RWPE1 (cell line): ENCODE data around the gene PKP1.

Experiments used
- CTCF ChIA-PET: fragments of 350-600 bp; sonication (Branson Sonifier 250); formaldehyde crosslinking; extraction: SDS; loops from one replicate; lab custom pipeline; 2021; lab: Yijun Ruan, JAX
- POLR2A ChIA-PET: fragments of 400-600 bp; formaldehyde crosslinking; extraction: SDS; loops from one replicate; lab custom pipeline; 2020; ENCODE audit warnings: antibody characterized with exemption; ENCODE audit not compliant: low non-redundant PET; lab: Yijun Ruan, JAX
- DNase-seq: peaks from one replicate; pipeline ENCODE4 v3.0.0; 2012; ENCODE audit warnings: low spot score
- H3K27ac ChIP-seq: fragments of 450-650 bp; 2 replicates; pipeline ENCODE4 v1.5.1; 2017
- TF ChIP-seq, protein P1 (sequence below): fragments of 450-650 bp; conservative IDR thresholded peaks from 2 replicates; pipeline ENCODE4 v1.5.1; 2017; ENCODE audit warnings: low read depth, mild to moderate bottlenecking

PKP1 gene

DNA sequence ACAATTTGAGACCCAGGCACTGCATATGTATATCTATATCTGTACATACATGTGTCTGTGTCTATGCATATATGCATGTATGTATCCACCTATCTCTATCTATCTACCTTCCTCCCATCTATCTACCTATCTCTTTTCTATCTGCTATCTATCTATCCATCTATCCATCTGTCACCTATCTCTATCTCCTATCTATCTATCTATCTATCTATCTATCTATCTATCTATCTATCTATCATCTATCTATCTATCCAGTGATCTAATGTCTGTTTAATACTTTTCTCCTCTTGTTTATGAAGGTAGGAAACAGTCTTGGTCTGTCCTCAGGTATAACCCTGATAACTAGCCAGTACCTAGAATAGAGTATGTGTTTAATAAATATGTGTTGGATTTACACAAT, 68.3 kb downstream of the PKP1 start:
- ChIA-PET POLR2A (no interaction called here), CTCF (no interaction called here)
- TF ChIP-seq, protein P1, sequence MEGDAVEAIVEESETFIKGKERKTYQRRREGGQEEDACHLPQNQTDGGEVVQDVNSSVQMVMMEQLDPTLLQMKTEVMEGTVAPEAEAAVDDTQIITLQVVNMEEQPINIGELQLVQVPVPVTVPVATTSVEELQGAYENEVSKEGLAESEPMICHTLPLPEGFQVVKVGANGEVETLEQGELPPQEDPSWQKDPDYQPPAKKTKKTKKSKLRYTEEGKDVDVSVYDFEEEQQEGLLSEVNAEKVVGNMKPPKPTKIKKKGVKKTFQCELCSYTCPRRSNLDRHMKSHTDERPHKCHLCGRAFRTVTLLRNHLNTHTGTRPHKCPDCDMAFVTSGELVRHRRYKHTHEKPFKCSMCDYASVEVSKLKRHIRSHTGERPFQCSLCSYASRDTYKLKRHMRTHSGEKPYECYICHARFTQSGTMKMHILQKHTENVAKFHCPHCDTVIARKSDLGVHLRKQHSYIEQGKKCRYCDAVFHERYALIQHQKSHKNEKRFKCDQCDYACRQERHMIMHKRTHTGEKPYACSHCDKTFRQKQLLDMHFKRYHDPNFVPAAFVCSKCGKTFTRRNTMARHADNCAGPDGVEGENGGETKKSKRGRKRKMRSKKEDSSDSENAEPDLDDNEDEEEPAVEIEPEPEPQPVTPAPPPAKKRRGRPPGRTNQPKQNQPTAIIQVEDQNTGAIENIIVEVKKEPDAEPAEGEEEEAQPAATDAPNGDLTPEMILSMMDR, result no peak
- H3K27ac ChIP-seq, result no peak overlapping the region
- DNase-seq, result no peak

GRCh38 chr1:201353186-201353940, 70.1 kb downstream of the PKP1 start:
- CTCF ChIA-PET, result interaction anchor here (0.6 to 4.0 kb wide), 5 partner anchors 8 to 273 kb away, joined by 3 to 21 read pairs (median 4); no protein-coding TSS in a partner anchor

DNA sequence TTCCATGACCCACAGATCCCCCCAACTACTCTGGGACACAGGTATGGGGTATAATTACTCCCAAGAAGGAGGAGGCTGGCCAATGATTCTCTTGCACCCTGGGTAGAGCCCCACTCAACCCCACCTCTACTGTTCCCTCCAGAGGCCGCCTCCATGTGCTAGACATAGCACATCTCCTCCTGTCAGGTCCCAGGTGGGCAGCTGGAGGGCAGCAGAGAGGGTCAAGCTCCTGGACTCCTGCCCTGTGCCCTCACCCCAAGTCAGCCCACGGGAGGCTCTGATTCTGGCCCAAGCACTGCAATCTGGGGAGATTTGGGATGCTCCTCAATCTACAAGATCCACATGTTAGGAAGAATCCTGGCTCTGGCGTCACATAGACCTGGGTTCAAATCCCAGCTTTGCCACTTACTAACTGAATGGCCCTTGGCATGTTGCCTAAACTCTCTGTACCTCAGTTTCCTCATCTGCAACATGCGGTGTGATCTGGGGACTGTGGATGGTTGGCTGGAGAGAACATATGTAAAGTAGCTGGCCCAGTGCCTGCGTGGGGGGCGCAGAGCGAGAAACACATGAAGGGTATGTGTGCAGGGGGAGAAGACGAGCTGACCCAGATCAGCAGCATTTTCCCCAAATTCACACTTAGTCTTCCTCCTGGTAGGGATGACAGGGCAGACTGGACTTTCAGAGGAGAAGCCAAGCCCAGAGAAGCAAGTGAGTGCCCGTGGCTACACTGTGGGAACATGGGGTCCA, 71.0 kb downstream of the PKP1 start:
- H3K27ac ChIP-seq, result peak overlapping the region; percentile 53
- POLR2A ChIA-PET, result no interaction called here
- TF ChIP-seq, protein P1, result no peak
- CTCF ChIA-PET, result interaction anchor here (0.6 to 4.0 kb wide), 3 partner anchors 8 to 100 kb away, joined by 3 to 21 read pairs (median 5); no protein-coding TSS in a partner anchor
- DNase-seq, result no peak

More at GRCh38 chr1:201353186-201353940, 70.1 kb downstream of the PKP1 start:
- POLR2A ChIA-PET, result interaction anchor here (0.6 to 0.8 kb wide), 2 partner anchors 46 to 71 kb away, joined by 4 to 5 read pairs; no protein-coding TSS in a partner anchor
- peak; percentile 64 for DNase-seq
- H3K27ac ChIP-seq, result peak overlapping the region; percentile 53
- TF ChIP-seq, protein P1, result no peak

- TF ChIP-seq, protein P1, result no peak
- H3K27ac ChIP-seq, result peak overlapping the region; percentile 44
- no peak for DNase-seq
- POLR2A ChIA-PET, result no interaction called here
- CTCF ChIA-PET, result interaction anchor here (0.6 to 4.0 kb wide), 4 partner anchors 9 to 285 kb away, joined by 3 to 21 read pairs (median 4); no protein-coding TSS in a partner anchor
Measured at GRCh38 chr1:201354901-201355295, 71.6 kb downstream of the PKP1 start.

- ChIA-PET POLR2A (interaction anchor here (0.6 kb wide), 1 partner anchor 21 kb away, joined by 3 read pairs; no protein-coding TSS in a partner anchor), CTCF (interaction anchor here (0.6 to 4.0 kb wide), 2 partner anchors 101 to 286 kb away, joined by 3 to 21 read pairs; no protein-coding TSS in a partner anchor)
- DNase-seq, result no peak
Measured at GRCh38 chr1:201355471-201355870, 72.2 kb downstream of the PKP1 start.

More at GRCh38 chr1:201355471-201355870, 72.2 kb downstream of the PKP1 start:
- peak overlapping the region; percentile 44 for H3K27ac ChIP-seq
- TF ChIP-seq, protein P1, result no peak
